COLO668 (cell line): ENCODE measurements around the gene CCBE1.

Experiments
- DNase-seq: peaks from one replicate; lab custom pipeline; 2025; ENCODE audit not compliant: unreplicated experiment; lab: John Stamatoyannopoulos, UW

The CCBE1 gene

DNA sequence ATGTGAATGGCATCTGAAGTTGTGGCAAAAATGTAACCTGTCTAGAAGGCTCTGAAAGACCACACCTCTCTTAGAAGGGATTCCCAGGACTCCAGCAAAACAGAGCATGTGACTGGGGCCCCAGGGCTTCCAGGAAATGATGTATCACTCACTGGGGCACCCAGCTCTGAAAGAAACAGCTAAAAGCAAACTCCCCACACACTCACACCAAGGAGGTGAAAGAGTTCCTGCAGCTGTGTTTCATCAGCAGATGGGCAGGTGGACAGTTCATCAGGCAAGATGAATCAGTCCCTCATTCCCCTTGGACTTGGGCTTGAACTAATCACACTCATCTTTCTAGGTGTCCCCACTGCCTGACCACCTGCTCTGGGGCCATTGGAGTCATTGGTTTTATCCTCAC, 76.2 kb downstream of the CCBE1 start:
- no peak for DNase-seq

DNA sequence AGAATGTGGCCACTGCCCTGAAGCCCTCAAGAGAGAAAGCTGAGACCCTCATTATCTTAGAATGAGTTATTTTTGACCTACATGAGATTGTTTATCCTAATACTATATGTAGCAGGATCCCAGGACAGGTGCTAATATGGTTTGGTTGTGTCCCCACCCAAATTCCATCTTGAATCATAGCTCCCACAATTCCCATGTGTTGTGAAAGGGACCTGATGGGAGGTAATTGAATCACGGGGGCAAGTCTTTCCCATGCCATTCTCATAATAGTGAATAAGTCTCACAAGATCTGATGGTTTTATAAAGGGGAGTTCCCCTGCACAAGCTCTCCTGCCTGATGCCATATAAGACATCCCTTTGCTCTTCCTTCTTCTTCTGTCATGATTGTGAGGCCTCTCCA, 76.8 kb downstream of the CCBE1 start:
- DNase-seq, result no peak

DNA sequence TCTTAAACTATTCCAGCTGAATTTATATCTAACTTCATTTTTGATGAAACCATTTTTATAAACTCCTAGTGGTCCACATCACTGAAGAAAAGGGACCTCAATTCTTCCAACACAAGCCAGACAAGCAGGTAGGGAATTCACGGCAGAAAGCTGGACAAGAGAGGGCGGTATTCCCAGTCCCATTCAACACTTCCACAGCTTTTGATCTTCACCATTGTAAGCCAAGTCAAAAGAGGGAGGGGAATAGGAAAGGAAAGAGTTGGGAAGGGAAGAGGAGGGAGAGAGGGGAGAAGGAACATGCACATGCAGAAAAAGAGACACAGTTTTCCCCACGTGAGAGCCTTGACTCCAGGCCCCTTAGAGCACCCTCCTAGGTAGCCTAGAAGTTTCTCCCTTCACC, 77.4 kb downstream of the CCBE1 start:
- DNase-seq, result no peak

- DNase-seq, result no peak
Measured at GRCh38 chr18:59617468-59617932, 79.7 kb downstream of the CCBE1 start.

DNA sequence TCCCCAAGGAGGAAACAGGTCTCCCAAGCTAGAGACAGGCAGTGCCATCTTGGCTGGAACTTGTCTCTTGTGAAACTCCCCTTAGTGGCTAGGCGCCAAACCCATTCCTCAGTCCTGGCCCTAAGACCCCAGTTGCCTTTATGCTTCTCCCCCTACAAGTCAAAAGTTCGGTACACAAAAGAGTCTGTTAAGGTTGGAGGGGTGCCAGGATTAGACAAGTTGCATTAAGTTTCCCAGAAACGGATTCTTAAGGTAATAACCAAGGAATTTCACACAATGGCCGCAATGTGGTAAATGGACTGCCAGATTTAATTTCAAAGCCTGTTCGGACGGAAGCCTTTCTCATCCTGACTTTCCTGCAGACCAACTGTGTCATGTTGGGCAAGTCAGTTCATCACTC, 80.7 kb downstream of the CCBE1 start:
- DNase-seq, result no peak

GRCh38 chr18:59613903-59614302, 83.3 kb downstream of the CCBE1 start:
- no peak for DNase-seq

DNA sequence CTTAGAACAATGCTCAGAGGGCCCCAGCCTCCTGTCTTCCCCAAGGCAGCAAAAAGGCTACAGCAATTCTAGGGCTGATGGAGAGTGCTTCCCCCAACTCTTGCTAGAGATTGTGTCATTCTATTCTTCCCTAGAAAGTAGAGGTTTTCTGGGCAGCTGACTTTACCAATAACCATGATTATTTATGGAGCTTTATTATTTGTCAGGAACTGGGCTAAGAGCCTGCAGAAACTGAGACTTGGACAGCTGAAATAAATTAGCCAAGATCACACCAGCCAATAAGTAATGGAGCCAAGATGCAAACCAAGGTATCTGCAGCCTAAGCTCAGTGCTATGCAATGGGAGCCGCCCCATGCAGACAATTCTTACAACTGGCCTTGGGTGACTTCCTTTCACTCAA, 84.8 kb downstream of the CCBE1 start:
- no peak for DNase-seq

DNA sequence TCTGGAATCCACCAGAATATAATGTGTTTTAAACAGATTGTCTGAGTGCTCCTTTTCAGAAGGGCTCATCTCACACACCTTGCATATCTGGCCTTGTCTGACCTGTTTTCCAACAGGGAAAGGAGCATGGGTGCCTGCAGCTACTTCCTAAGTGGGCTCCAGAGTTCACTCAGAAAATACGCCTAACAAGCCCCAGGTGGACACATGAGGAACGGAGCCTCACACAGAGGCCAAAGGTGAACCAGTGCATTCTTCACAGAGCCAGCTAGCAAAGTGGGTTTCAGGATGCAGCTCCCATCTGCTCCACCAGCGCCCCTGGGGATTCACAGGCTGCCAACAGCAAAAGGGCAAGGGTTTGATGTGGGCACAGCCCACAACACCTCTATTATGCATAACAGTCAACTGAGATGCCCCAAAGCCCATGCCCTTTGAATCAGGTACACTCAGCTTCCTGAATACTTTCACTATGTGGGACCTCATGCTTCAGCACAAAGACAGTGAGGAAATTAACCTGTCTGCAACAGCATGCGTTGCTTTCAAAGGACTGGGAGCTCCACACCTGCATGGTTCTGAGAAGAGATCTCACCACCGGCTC, 86.6 kb downstream of the CCBE1 start:
- DNase-seq, result no peak

DNA sequence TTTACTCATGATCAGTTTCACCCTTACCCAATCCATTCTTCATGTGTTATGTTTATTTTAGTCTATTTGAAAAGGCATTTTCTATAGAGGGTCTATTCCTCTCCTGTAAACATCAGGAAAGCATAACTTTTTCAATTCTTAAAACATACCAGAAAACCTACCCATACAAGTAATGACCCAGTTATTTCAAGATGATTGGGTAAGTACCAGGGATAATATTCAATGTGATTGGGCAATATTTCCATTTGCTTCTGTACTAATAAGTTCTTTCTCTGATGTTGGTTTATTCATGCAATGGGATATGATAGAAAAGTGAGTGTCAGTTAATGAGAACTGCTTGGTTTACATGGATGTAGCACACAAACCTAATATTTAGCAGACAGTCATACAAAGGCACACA, 87.6 kb downstream of the CCBE1 start:
- no peak for DNase-seq

DNA sequence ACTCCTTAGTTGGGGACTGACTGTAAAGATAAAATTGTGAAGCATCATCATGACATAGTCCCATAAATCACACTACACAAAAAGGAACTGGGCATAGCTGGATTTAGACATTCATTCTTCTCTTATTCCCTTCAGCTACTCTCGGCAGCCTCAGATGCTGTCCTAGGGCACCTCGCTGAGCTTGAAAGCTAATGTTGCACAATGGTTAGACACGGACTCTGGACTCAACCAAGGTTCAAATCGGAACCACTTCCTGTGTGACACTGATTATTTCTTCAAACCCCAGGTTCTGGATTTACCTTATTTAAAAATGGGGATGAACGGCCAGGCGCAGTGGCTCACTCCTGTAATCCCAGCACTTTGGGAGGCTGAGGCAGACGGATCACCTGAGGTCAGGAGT, 89.8 kb downstream of the CCBE1 start:
- no peak for DNase-seq

GRCh38 chr18:59607078-59607379, 90.2 kb downstream of the CCBE1 start:
- no peak for DNase-seq

DNA sequence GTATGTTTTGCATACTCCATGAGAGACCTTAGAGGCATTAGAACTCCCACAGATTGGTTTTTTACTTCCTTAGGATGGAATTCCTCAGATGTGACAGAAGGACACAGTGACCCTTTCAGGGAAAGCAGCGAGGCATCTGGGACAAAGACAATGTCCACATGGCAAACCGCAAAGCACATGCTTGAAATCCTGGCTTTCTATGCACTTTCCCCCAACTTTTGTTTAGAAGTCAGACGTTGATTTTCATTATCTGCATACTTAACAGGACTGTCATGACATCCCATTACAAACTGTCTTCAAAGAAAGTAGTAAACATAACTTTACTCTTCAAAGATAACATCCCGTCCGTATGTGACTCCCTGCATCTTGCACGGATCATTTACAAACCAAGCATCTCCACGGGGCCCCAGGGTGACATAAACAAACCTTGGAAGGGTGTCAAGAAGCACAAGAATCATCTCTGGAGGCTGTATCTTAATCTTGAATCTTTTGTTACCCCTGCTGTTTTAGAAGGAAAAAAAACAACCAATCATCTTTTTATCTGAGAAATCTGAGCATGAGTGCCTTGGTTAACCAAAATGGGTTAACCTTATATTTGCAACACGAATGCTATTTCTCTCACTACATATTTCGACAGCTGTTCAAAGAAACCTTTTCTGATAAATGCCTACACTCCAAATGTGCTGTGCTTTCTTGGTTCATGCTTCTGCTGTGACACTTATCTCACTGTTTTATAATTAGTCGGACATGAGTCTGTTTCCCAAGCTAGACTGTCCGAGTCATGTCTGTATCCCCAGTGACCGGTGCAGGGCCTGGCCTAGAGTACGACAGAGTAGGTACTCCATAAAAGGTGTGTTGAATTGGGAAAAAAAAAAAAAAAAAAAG, 90.8 kb downstream of the CCBE1 start:
- DNase-seq, result no peak

DNA sequence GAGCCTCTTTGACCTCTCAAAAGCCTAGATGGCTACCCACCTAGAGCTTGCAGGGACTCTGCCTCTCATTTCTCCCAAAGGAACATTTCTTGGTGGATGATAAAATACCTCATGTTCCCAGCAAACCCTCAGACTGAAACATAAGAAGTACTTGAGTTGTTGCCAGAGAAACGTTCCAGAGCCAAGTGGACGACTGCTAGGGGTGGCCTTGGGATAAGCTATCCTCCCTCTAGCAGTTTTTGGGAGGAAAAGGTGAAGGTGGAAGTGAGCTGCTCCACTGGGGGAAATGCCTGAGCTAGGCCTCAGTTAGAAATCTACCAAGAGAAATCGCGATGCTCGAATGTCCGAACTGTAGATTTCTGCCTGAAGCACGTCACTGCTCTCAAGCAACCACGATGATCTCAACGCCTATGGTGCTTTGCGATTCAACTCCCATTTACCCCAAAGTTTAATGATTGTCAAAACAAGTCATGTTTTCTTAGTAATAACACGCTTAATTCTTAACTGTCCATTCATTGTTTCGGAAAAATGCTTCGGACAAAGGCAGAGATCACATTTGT, 91.5 kb downstream of the CCBE1 start:
- no peak for DNase-seq

- DNase-seq, result no peak
Measured at GRCh38 chr18:59604877-59605276, 92.3 kb downstream of the CCBE1 start.

DNA sequence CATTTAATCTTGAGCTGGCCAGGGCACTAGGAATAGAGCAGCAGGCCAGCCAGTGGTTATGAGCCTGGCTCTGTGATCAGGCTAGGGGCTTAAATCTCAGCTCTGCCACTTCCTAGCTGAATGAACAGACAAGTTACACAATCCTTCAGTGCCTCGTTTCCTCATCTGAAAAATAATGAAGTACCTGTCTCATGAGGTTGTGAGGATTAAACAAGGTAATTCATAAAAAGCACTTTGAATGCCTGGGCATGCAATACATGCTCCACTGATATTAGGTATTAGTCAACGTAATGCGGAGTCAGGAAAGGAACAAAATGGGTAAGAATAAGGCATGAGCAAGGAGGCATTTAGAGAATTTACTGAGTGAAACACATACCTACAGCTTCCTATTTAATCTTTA, 100.2 kb downstream of the CCBE1 start:
- no peak for DNase-seq

DNA sequence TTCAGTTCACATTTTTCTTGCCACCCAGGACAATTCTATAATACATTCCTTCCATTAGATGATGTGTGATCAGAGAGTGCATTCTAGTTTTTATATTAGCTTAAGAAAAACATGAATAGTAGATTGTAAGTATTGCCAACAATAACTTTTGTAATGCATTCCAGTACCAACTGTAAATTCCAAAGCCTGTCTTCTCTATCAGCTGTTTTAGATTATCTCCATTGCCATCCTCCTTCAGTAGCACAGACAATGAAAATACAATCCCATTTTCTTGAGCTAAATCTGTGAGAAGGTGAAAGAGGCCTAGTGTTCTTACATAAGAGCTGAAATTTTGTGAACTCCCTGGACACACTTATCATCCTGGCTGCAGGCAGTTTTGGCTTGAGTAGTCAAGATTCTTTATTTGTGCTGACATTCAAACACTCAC, 103.9 kb downstream of the CCBE1 start:
- no peak for DNase-seq

DNA sequence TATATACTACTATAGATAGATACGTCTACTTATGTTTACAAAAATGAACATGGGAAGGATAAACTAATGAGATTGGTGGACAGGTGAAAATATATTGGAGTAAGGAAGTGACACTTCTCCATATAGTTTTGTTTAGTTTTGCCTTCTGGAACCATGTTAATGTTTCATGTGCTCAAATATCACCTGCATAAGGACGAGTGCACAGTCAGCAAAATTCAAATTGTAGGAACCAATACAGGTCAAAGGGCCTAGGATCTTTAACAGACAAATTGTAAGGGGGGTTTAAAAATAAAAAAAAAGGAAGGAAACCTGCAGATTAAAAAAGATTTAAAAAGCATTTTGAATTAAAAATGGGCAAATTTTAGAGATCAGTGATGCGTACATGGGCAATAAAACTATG, 104.6 kb downstream of the CCBE1 start:
- no peak for DNase-seq

- no peak for DNase-seq
Measured at GRCh38 chr18:59582395-59582794, 114.8 kb downstream of the CCBE1 start.

DNA sequence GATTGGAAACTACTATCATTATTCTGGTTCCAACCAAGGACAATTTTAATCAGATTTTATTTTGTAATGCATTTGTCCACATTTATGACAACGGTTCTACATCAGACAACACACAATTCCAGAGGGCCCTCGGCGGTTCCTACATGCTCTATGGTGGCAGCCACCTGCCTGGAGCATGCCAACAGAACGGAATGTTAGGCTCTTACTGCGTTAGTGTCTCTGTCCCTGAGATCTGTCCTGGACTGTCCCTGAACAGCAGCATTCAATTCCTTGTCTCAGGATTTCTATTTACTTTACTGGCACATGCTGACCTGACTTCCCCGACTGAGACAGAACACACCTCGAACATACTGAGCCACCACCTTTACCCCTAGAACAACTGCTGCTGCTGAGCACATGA, 117.7 kb downstream of the CCBE1 start:
- no peak for DNase-seq

DNA sequence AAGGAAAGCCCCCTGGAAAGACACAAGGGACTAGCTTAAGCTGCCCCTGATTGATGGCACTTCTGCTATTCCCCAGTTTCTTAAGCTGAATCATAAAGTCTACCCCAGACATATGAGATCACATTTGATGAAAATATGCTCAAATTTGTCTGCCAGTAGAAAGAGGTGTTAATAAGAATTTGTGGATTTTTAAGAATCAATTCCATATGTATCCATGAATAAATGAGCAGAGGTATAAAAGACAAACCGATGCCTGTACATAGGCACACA, 119.9 kb downstream of the CCBE1 start:
- no peak for DNase-seq

GRCh38 chr18:59576541-59577385, 120.5 kb downstream of the CCBE1 start:
- DNase-seq, result no peak

GRCh38 chr18:59575995-59576394, 121.2 kb downstream of the CCBE1 start:
- DNase-seq, result peak; percentile 11
